Measurements from ENCODE around the gene SLC17A5.
"Not testable (repeated sequence)": the region's sequence is repeated elsewhere in the genome, so short reads cannot be mapped to it uniquely, and the experiment has no call there.

Gene SLC17A5

GRCh38 chr6:73613806-73614536, 39.8 kb downstream of the SLC17A5 start:
- ATAC-seq, result no peak

GRCh38 chr6:73612611-73613010, 41.2 kb downstream of the SLC17A5 start:
- ATAC-seq, result no peak

- no peak for ATAC-seq
Measured at GRCh38 chr6:73610444-73611275, 43.1 kb downstream of the SLC17A5 start.

- no peak for ATAC-seq
Measured at GRCh38 chr6:73608761-73609160, 45.0 kb downstream of the SLC17A5 start.

GRCh38 chr6:73606428-73606827, 47.4 kb downstream of the SLC17A5 start:
- no peak for ATAC-seq

GRCh38 chr6:73604461-73604860, 49.3 kb downstream of the SLC17A5 start:
- no peak for ATAC-seq

- no peak for ATAC-seq
Measured at GRCh38 chr6:73604020-73604419, 49.8 kb downstream of the SLC17A5 start.

- ATAC-seq, result peak in 1 of 2 donors; percentile 8
Measured at GRCh38 chr6:73586416-73586974, 67.3 kb downstream of the SLC17A5 start.

GRCh38 chr6:73585566-73586415, 68.0 kb downstream of the SLC17A5 start:
- ATAC-seq, result peak; percentile 73 to 74

- no peak for ATAC-seq
Measured at GRCh38 chr6:73581293-73581692, 72.5 kb downstream of the SLC17A5 start.

GRCh38 chr6:73580247-73581149, 73.3 kb downstream of the SLC17A5 start:
- peak; percentile 96 to 97 for ATAC-seq

- peak in 1 of 2 donors; percentile 11 for ATAC-seq
Measured at GRCh38 chr6:73579851-73580246, 73.9 kb downstream of the SLC17A5 start.

- ATAC-seq, result no peak
Measured at GRCh38 chr6:73579389-73579788, 74.4 kb downstream of the SLC17A5 start.

GRCh38 chr6:73577676-73578075, 76.1 kb downstream of the SLC17A5 start:
- no peak for ATAC-seq

GRCh38 chr6:73572531-73572930, 81.3 kb downstream of the SLC17A5 start:
- ATAC-seq, result not testable (repeated sequence)

GRCh38 chr6:73571218-73572181, 82.3 kb downstream of the SLC17A5 start:
- not testable (repeated sequence) for ATAC-seq

GRCh38 chr6:73569121-73569520, 84.7 kb downstream of the SLC17A5 start:
- ATAC-seq, result no peak

- ATAC-seq, result no peak
Measured at GRCh38 chr6:73566954-73567591, 86.7 kb downstream of the SLC17A5 start.

- ATAC-seq, result not testable (repeated sequence)
Measured at GRCh38 chr6:73566486-73566871, 87.3 kb downstream of the SLC17A5 start.

All from activated CD4-positive, CD25-positive, alpha-beta regulatory T cell treated with anti-CD3 and anti-CD28 coated beads, Interleukin-2, amount 50 U/mL, for 24 hours (primary cell).